Adrenal gland (tissue), 5 donors: ENCODE data around the gene VSTM2L.

Experiments used
- POLR2A ChIP-seq, 2 donors: fragments of 450-650 bp; IDR thresholded peaks; one replicate each; pipeline ENCODE4 v1.6.1; 2017; ENCODE audit warnings: antibody characterized with exemption in 2 of 2, mild to moderate bottlenecking in 2 of 2, moderate library complexity in 1 of 2
- TF ChIP-seq, protein P1 (sequence below), 6 experiments: fragments of 450-650 bp in 4 of 6; fragments of 200-600 bp in 2 of 6; sonication (generic) in 1 of 6; IDR thresholded peaks; 1 replicate in 5 of 6; 2 replicates in 1 of 6; pipeline versions ENCODE4 v1.5.1 to v1.8.0; 2016 to 2021; ENCODE audit warnings: antibody characterized with exemption in 6 of 6, mild to moderate bottlenecking in 2 of 6, moderate library complexity in 1 of 6
- donor health status: DM: no; HTN: no; CAD: no.

DNA sequence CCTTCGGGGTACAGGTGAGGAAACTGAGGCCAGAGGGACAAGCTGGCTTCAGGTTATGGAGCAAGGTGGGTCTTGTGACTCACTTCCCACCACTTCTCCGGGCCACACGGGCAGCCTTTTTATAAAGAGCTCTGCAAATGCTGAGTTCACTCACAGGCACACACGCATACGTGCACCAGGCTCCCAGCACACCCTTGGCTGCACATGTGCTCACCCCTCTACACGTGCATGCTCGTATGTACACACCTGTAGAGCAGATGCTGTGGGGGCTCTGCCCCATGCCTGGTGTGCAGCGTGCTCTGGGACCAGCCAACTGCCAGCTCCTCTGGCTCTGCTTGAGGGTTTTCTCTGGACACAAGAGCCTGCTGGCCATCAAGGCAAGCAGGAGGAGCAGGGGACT is 29.1 kb downstream of the VSTM2L start:
- TF ChIP-seq, protein P1, sequence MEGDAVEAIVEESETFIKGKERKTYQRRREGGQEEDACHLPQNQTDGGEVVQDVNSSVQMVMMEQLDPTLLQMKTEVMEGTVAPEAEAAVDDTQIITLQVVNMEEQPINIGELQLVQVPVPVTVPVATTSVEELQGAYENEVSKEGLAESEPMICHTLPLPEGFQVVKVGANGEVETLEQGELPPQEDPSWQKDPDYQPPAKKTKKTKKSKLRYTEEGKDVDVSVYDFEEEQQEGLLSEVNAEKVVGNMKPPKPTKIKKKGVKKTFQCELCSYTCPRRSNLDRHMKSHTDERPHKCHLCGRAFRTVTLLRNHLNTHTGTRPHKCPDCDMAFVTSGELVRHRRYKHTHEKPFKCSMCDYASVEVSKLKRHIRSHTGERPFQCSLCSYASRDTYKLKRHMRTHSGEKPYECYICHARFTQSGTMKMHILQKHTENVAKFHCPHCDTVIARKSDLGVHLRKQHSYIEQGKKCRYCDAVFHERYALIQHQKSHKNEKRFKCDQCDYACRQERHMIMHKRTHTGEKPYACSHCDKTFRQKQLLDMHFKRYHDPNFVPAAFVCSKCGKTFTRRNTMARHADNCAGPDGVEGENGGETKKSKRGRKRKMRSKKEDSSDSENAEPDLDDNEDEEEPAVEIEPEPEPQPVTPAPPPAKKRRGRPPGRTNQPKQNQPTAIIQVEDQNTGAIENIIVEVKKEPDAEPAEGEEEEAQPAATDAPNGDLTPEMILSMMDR (IDR thresholded peaks at IDR 0.05) = no peak
- TF ChIP-seq POLR2A (IDR thresholded peaks at IDR 0.05) = no peak
